ENCODE data around the gene ADGRB3. TPM values are rescaled to one million over a fixed set of nuclear protein-coding genes. Genes with fewer than 3 reads are reported as not detected.
A peak's percentile ranks its signal among the peaks of the same experiment; 100 is the strongest.

ADGRB3 gene
- total RNA-seq, 1 experiment from 2014 or later = 0.11 TPM

GRCh38 chr6:69416776-69417175, 781.7 kb downstream of the ADGRB3 start:
- no TSS peak for BruUV-seq (replicated peaks)
- intact Hi-C loops (cut with micrococcal nuclease) = no loop called here
- Histone ChIP-seq H3K9ac (ENCODE audit: low read length) (no peak overlapping the region), H3K4me3 (ENCODE audit: low read length) (no peak overlapping the region), H3K4me1 (ENCODE audit: insufficient read depth, low read length) (no peaks in the 10 kb centered on the region), H3K9me3 (ENCODE audit: low read length) (no peaks in the 10 kb centered on the region), H3F3A (ENCODE audit: low read length, unreplicated experiment) (no peaks in the 10 kb centered on the region), H3K79me2 (ENCODE audit: low read length) (no peaks in the 10 kb centered on the region), H3K4me2 (ENCODE audit: low read length) (no peak overlapping the region), H3K27ac (ENCODE audit: low read length) (no peak overlapping the region), H3K27me3 (ENCODE audit: low read length) (no peaks in the 10 kb centered on the region), H4K20me1 (ENCODE audit: low read length) (no peaks in the 10 kb centered on the region), H3K36me3 (ENCODE audit: low read depth, low read length) (no peaks in the 10 kb centered on the region), H2AFZ (ENCODE audit: low read length) (no peak overlapping the region), H3K9me2 (replicated peaks; ENCODE audit: low read length) (no peaks in the 10 kb centered on the region)
- ChIA-PET CTCF (no interaction called here), POLR2A (ENCODE audit: unreplicated experiment) (no interaction called here)
- no peak for ATAC-seq
- TF ChIP-seq CTCF (conservative IDR thresholded peaks at IDR 0.05; ENCODE audit: low read depth, low read length) (no peak), EZH2phosphoT487 (IDR thresholded peaks at IDR 0.05; ENCODE audit: borderline replicate concordance, low read length) (no peak), EZH2 (IDR thresholded peaks at IDR 0.05; ENCODE audit: low read length, unreplicated experiment) (no peak)
- DNase-seq = peak; percentile 2

GRCh38 chr6:69421269-69421668, 786.2 kb downstream of the ADGRB3 start:
- Histone ChIP-seq H3K9me3 (ENCODE audit: low read length) (no peaks in the 10 kb centered on the region), H3K36me3 (ENCODE audit: low read depth, low read length) (no peaks in the 10 kb centered on the region), H3K4me1 (ENCODE audit: insufficient read depth, low read length) (no peaks in the 10 kb centered on the region), H3F3A (ENCODE audit: low read length, unreplicated experiment) (no peaks in the 10 kb centered on the region), H3K27ac (ENCODE audit: low read length) (no peak overlapping the region), H3K9me2 (replicated peaks; ENCODE audit: low read length) (no peaks in the 10 kb centered on the region), H3K27me3 (ENCODE audit: low read length) (no peaks in the 10 kb centered on the region), H3K4me3 (ENCODE audit: low read length) (no peak overlapping the region), H4K20me1 (ENCODE audit: low read length) (no peaks in the 10 kb centered on the region), H3K4me2 (ENCODE audit: low read length) (no peak overlapping the region), H3K79me2 (ENCODE audit: low read length) (no peaks in the 10 kb centered on the region), H2AFZ (ENCODE audit: low read length) (no peak overlapping the region), H3K9ac (ENCODE audit: low read length) (no peak overlapping the region)
- BruUV-seq (replicated peaks) = no TSS peak
- intact Hi-C loops (cut with micrococcal nuclease) = no loop called here
- ATAC-seq (no peak), DNase-seq (no peak)
- no peak for TF ChIP-seq CTCF (conservative IDR thresholded peaks at IDR 0.05; ENCODE audit: low read depth, low read length)
- no peak for TF ChIP-seq EZH2 (IDR thresholded peaks at IDR 0.05; ENCODE audit: low read length, unreplicated experiment)
- TF ChIP-seq EZH2phosphoT487 (IDR thresholded peaks at IDR 0.05; ENCODE audit: borderline replicate concordance, low read length) = no peak
- POLR2A ChIA-PET (ENCODE audit: unreplicated experiment) = no interaction called here
- CTCF ChIA-PET = no interaction called here

- intact Hi-C loops (cut with micrococcal nuclease) = no loop called here
- no peak for DNase-seq
- H3K9me2 ChIP-seq (replicated peaks; ENCODE audit: low read length) = no peaks in the 10 kb centered on the region
- H3K27ac ChIP-seq (ENCODE audit: low read length) = no peak overlapping the region
- ChIA-PET POLR2A (ENCODE audit: unreplicated experiment) (no interaction called here), CTCF (no interaction called here)
- no peaks in the 10 kb centered on the region for H3K9me3 ChIP-seq (ENCODE audit: low read length)
- H2AFZ ChIP-seq (ENCODE audit: low read length) = no peak overlapping the region
- no peak overlapping the region for H3K9ac ChIP-seq (ENCODE audit: low read length)
- no peaks in the 10 kb centered on the region for H4K20me1 ChIP-seq (ENCODE audit: low read length)
- no peaks in the 10 kb centered on the region for H3F3A ChIP-seq (ENCODE audit: low read length, unreplicated experiment)
- no peak overlapping the region for H3K4me2 ChIP-seq (ENCODE audit: low read length)
- H3K27me3 ChIP-seq (ENCODE audit: low read length) = no peaks in the 10 kb centered on the region
- H3K4me3 ChIP-seq (ENCODE audit: low read length) = no peak overlapping the region
- no peaks in the 10 kb centered on the region for H3K79me2 ChIP-seq (ENCODE audit: low read length)
- no peaks in the 10 kb centered on the region for H3K4me1 ChIP-seq (ENCODE audit: insufficient read depth, low read length)
- no peak for TF ChIP-seq EZH2phosphoT487 (IDR thresholded peaks at IDR 0.05; ENCODE audit: borderline replicate concordance, low read length)
- BruUV-seq (replicated peaks) = no TSS peak
- no peaks in the 10 kb centered on the region for H3K36me3 ChIP-seq (ENCODE audit: low read depth, low read length)
- no peak for ATAC-seq
These were observed 786.9 kb downstream of the ADGRB3 start for GRCh38 chr6:69422020-69422419.
